ENCODE measurements around the gene ZBED6. TPM values are rescaled to one million over a fixed set of nuclear protein-coding genes. Genes with fewer than 3 reads are reported as not detected.

ZBED6 gene
- total and polyA plus RNA-seq, 2 experiments from 2014 or later: 2.5 to 4.8 TPM

DNA sequence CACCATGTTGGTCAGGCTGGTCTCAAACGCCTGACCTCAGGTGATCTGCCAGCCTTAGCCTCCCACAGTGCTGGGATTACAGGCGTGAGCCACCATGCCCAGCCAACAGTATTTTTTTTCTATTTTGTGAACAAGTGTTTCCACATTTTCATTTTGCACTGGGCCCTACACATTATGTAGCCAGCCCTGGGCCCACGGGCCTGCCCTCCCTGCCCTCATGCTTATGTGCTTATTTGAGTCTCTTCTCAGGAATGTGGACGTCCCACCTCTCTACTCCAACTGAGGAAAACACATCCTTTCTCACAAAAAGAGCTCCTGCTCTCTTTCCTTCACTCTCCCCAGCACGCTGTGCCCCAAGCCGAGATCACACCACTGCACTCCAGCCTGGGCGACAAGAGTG lies 13.5 kb upstream of the ZBED6 start:
- ATAC-seq (no peak), DNase-seq (ENCODE audit: low spot score) (no peak)
- Histone ChIP-seq H3K36me3 (ENCODE audit: insufficient read depth) (no peaks in the 10 kb centered on the region), H3K27me3 (ENCODE audit: insufficient read depth) (no peaks in the 10 kb centered on the region), H3K27ac (ENCODE audit: low read depth) (no peak overlapping the region), H3F3A (replicated peaks; ENCODE audit: low read depth) (no peaks in the 10 kb centered on the region), H3K4me3 (no peak overlapping the region), H3K9me2 (ENCODE audit: insufficient read depth) (no peaks in the 10 kb centered on the region), H3K79me2 (replicated peaks; ENCODE audit: insufficient read depth) (no peaks in the 10 kb centered on the region), H4K20me1 (replicated peaks; ENCODE audit: insufficient read depth) (no peaks in the 10 kb centered on the region), H2AFZ (no peak overlapping the region), H3K4me2 (no peak overlapping the region), H3K4me1 (ENCODE audit: insufficient read depth) (peaks cover 6% of the 10 kb centered on the region; the same call in 1 of the 2 replicates)
- no peak for TF ChIP-seq STAT1 (IDR thresholded peaks at IDR 0.05; ENCODE audit: unreplicated experiment)
- TF ChIP-seq, protein P1, sequence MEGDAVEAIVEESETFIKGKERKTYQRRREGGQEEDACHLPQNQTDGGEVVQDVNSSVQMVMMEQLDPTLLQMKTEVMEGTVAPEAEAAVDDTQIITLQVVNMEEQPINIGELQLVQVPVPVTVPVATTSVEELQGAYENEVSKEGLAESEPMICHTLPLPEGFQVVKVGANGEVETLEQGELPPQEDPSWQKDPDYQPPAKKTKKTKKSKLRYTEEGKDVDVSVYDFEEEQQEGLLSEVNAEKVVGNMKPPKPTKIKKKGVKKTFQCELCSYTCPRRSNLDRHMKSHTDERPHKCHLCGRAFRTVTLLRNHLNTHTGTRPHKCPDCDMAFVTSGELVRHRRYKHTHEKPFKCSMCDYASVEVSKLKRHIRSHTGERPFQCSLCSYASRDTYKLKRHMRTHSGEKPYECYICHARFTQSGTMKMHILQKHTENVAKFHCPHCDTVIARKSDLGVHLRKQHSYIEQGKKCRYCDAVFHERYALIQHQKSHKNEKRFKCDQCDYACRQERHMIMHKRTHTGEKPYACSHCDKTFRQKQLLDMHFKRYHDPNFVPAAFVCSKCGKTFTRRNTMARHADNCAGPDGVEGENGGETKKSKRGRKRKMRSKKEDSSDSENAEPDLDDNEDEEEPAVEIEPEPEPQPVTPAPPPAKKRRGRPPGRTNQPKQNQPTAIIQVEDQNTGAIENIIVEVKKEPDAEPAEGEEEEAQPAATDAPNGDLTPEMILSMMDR (conservative IDR thresholded peaks at IDR 0.05; ENCODE audit: low read depth in 2 of 2): no peak
- TF ChIP-seq, protein P2, sequence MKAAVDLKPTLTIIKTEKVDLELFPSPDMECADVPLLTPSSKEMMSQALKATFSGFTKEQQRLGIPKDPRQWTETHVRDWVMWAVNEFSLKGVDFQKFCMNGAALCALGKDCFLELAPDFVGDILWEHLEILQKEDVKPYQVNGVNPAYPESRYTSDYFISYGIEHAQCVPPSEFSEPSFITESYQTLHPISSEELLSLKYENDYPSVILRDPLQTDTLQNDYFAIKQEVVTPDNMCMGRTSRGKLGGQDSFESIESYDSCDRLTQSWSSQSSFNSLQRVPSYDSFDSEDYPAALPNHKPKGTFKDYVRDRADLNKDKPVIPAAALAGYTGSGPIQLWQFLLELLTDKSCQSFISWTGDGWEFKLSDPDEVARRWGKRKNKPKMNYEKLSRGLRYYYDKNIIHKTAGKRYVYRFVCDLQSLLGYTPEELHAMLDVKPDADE (IDR thresholded peaks at IDR 0.05): no peak
- TF ChIP-seq, protein P3, sequence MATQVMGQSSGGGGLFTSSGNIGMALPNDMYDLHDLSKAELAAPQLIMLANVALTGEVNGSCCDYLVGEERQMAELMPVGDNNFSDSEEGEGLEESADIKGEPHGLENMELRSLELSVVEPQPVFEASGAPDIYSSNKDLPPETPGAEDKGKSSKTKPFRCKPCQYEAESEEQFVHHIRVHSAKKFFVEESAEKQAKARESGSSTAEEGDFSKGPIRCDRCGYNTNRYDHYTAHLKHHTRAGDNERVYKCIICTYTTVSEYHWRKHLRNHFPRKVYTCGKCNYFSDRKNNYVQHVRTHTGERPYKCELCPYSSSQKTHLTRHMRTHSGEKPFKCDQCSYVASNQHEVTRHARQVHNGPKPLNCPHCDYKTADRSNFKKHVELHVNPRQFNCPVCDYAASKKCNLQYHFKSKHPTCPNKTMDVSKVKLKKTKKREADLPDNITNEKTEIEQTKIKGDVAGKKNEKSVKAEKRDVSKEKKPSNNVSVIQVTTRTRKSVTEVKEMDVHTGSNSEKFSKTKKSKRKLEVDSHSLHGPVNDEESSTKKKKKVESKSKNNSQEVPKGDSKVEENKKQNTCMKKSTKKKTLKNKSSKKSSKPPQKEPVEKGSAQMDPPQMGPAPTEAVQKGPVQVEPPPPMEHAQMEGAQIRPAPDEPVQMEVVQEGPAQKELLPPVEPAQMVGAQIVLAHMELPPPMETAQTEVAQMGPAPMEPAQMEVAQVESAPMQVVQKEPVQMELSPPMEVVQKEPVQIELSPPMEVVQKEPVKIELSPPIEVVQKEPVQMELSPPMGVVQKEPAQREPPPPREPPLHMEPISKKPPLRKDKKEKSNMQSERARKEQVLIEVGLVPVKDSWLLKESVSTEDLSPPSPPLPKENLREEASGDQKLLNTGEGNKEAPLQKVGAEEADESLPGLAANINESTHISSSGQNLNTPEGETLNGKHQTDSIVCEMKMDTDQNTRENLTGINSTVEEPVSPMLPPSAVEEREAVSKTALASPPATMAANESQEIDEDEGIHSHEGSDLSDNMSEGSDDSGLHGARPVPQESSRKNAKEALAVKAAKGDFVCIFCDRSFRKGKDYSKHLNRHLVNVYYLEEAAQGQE (IDR thresholded peaks at IDR 0.05; ENCODE audit: unreplicated experiment): no peak
- TF ChIP-seq ZNF114 (CRISPR knock-in tag; IDR thresholded peaks at IDR 0.05): no peak
- TF ChIP-seq POLR2AphosphoS5 (IDR thresholded peaks at IDR 0.05; ENCODE audit: low read depth): no peak
- TF ChIP-seq NANOG (IDR thresholded peaks at IDR 0.05; ENCODE audit: borderline replicate concordance): no peak
- TF ChIP-seq EZH2 (IDR thresholded peaks at IDR 0.05; ENCODE audit: low read depth, unreplicated experiment): no peak
- TF ChIP-seq CREB1 (CRISPR knock-in tag; IDR thresholded peaks at IDR 0.05; ENCODE audit: low read depth): no peak
- peaks cover 9% of the 10 kb centered on the region; the same call in 2 of the 3 replicates for H3K4me1 Mint-ChIP-seq
- H3K4me3 Mint-ChIP-seq: no peak overlapping the region
- H3K36me3 Mint-ChIP-seq (ENCODE audit: low read depth): no peaks in the 10 kb centered on the region
- no peak overlapping the region for H3K27ac Mint-ChIP-seq
- peaks cover 3% of the 10 kb centered on the region for H3K27me3 Mint-ChIP-seq (ENCODE audit: insufficient read depth, low read depth, poor library complexity)
- H3K9me3 Mint-ChIP-seq: no peaks in the 10 kb centered on the region; the same call in 2 of the 3 replicates

DNA sequence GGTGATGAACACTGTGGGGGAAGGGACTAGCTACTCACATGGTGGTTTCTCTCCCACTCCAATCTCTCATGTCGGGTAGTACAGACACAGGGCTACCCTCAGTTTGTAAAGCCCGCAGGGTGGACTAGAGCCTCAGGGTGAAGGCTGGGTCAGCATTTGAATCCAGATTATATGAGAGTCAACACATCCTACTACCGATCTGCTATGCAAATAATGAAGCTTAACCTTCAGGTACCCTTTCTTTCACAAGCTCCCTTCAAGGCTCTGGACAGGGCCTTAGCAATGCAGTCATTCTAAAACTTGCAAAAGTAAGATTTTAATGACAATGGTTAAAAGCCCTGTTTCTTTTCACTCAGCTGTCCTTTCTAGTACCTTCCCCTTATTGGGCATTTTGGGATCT lies 5.5 kb upstream of the ZBED6 start:
- no peak overlapping the region for H3K4me3 ChIP-seq
- H3K4me2 ChIP-seq: 0 out of 2 replicates have a peak overlapping the region, but pooled peaks have one; percentile 2
- Mint-ChIP-seq H3K4me1 (peaks cover 26% of the 10 kb centered on the region), H3K4me3 (no peak overlapping the region), H3K27me3 (ENCODE audit: insufficient read depth, low read depth, poor library complexity) (peaks cover 8% of the 10 kb centered on the region), H3K27ac (peak overlapping the region; percentile 39; the same call in 1 of the 2 replicates), H3K36me3 (ENCODE audit: low read depth) (no peaks in the 10 kb centered on the region), H3K9me3 (no peaks in the 10 kb centered on the region; the same call in 2 of the 3 replicates)
- no peak overlapping the region for H3K27ac ChIP-seq (ENCODE audit: low read depth)
- no peaks in the 10 kb centered on the region for H3K27me3 ChIP-seq (ENCODE audit: insufficient read depth)
- H3K9me2 ChIP-seq (ENCODE audit: insufficient read depth): no peaks in the 10 kb centered on the region
- DNase-seq (ENCODE audit: low spot score): peak; percentile 51
- peaks cover 15% of the 10 kb centered on the region for H3K4me1 ChIP-seq (ENCODE audit: insufficient read depth)
- H3K36me3 ChIP-seq (ENCODE audit: insufficient read depth): no peaks in the 10 kb centered on the region
- H3F3A ChIP-seq (replicated peaks; ENCODE audit: low read depth): no peaks in the 10 kb centered on the region
- no peaks in the 10 kb centered on the region for H4K20me1 ChIP-seq (replicated peaks; ENCODE audit: insufficient read depth)
- ATAC-seq: peak; percentile 65
- H3K79me2 ChIP-seq (replicated peaks; ENCODE audit: insufficient read depth): no peaks in the 10 kb centered on the region
- no peak overlapping the region for H2AFZ ChIP-seq
- TF ChIP-seq, protein P2 (IDR thresholded peaks at IDR 0.05): no peak
- TF ChIP-seq JUNB (IDR thresholded peaks at IDR 0.05; ENCODE audit: unreplicated experiment) (no peak), ZNF331 (CRISPR knock-in tag; IDR thresholded peaks at IDR 0.05; ENCODE audit: low read depth) (no peak), EZH2phosphoT487 (IDR thresholded peaks at IDR 0.05; ENCODE audit: unreplicated experiment) (no peak), POLR2AphosphoS5 (IDR thresholded peaks at IDR 0.05; ENCODE audit: low read depth) (no peak)
- TF ChIP-seq, protein P3 (IDR thresholded peaks at IDR 0.05; ENCODE audit: unreplicated experiment): no peak
